ENCODE data around the gene MYO1H. TPM values are rescaled to one million over a fixed set of nuclear protein-coding genes. Genes with fewer than 3 reads are reported as not detected.

MYO1H gene
- total and polyA plus RNA-seq, 2 of the 8 experiments (the other 6 are each of a cell fraction or from before 2014, with no cell fraction given) = 0.03 TPM; not detected in 1

DNA sequence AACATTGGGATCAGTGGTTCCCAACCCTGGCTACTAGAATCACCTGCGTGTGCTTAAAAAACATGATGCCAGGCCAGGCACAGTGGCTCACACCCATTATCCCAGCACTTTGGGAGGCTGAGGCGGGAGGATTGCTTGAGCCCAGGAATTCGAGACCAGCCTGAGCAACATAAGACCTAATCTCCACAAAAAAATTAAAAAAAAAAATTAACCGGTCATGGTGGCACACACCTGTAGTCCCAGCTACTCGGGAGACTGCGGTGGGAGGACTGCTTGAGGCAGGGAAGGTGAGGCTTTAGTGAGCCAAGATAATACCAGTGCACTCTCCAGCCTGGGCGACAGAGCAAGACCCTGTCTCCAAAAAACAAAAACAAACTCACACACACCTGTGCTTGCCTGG lies 127.4 kb downstream of the MYO1H start:
- POLR2A ChIA-PET (ENCODE audit: partially characterized antibody) = interaction anchor here (1.1 to 2.6 kb wide), 2 partner anchors 16 to 41 kb away, joined by 3 to 11 read pairs; no protein-coding TSS in a partner anchor
- Histone ChIP-seq H2BK15ac (ENCODE audit: low read length) (no peak overlapping the region), H3K9ac (replicated peaks in 1 of 4; ENCODE audit: extremely low read depth in 1 of 4, low read depth in 3 of 4, low read length in 3 of 4) (no peak overlapping the region), H3K79me2 (ENCODE audit: control insufficient read depth in 1 of 2, insufficient read depth in 2 of 2, low read length in 2 of 2) (peaks cover 42 to 84% of the 10 kb centered on the region in 2 experiments), H3K79me1 (ENCODE audit: low read depth, low read length) (peaks cover 21% of the 10 kb centered on the region), H3K14ac (ENCODE audit: insufficient read length) (no peak overlapping the region), H3K27ac (ENCODE audit: low read depth, low read length) (no peak overlapping the region), H2BK5ac (ENCODE audit: low read depth, low read length) (no peak overlapping the region), H3K23ac (ENCODE audit: insufficient read length) (no peak overlapping the region), H4K20me1 (replicated peaks in 1 of 2; ENCODE audit: control insufficient read depth in 1 of 2, insufficient read depth in 2 of 2, low read length in 2 of 2) (peaks cover 6 to 29% of the 10 kb centered on the region in 2 experiments), H2BK12ac (ENCODE audit: low read depth, low read length) (no peak overlapping the region), H4K8ac (ENCODE audit: extremely low read depth, insufficient read depth, low read length) (no peak overlapping the region), H3K27me3 (replicated peaks in 1 of 4; ENCODE audit: control insufficient read depth in 3 of 4, extremely low read depth in 1 of 4, insufficient read depth in 3 of 4, low read length in 3 of 4) (no peaks in the 10 kb centered on the region), H2AFZ (ENCODE audit: low read length) (no peak overlapping the region), H3K23me2 (ENCODE audit: low read depth, low read length) (peaks cover 11% of the 10 kb centered on the region), H2BK120ac (replicated peaks; ENCODE audit: low read depth, low read length) (no peak overlapping the region), H3K4me3 (ENCODE audit: extremely low read depth in 1 of 4, insufficient read depth in 2 of 4, low read depth in 3 of 4, low read length in 4 of 4) (no peak overlapping the region), H3K4me1 (replicated peaks in 1 of 4; ENCODE audit: control insufficient read depth in 3 of 4, insufficient read depth in 4 of 4, low read length in 3 of 4) (peaks cover 0 to 10% (median 5%) of the 10 kb centered on the region in 4 experiments; a peak in 4 of 7 replicates), H3K4me2 (ENCODE audit: insufficient read depth in 1 of 2, low read depth in 2 of 2, low read length in 2 of 2) (peak overlapping the region in 1 of 2 experiments; percentile 98; a peak in 1 of 4 replicates), H3K36me3 (ENCODE audit: control insufficient read depth in 2 of 4, insufficient read depth in 4 of 4, low read length in 3 of 4) (peaks cover 0 to 4% (median 1%) of the 10 kb centered on the region in 4 experiments; a peak in 2 of 8 replicates), H2AK5ac (ENCODE audit: low read depth, low read length) (no peak overlapping the region), H4K91ac (replicated peaks; ENCODE audit: insufficient read length, low read length) (no peak overlapping the region), H3K18ac (ENCODE audit: extremely low read depth, low read length) (no peak overlapping the region), H3K4ac (replicated peaks; ENCODE audit: insufficient read length, low read depth, low read length) (no peak overlapping the region), H3K56ac (replicated peaks; ENCODE audit: insufficient read length, low read depth, low read length) (no peak overlapping the region), H4K5ac (ENCODE audit: insufficient read length, low read depth, low read length) (no peak overlapping the region), H3K9me3 (ENCODE audit: insufficient read depth in 2 of 2, low read depth in 1 of 2, low read length in 1 of 2) (no peaks in the 10 kb centered on the region), H2BK20ac (ENCODE audit: low read length) (no peak overlapping the region)
- no peak for TF ChIP-seq KDM4A (IDR thresholded peaks at IDR 0.05; ENCODE audit: low read depth, low read length, severe bottlenecking)
- no peak for TF ChIP-seq CTBP2 (IDR thresholded peaks at IDR 0.05; ENCODE audit: borderline replicate concordance, insufficient read depth, insufficient read length, low read length)
- TF ChIP-seq, protein P1, sequence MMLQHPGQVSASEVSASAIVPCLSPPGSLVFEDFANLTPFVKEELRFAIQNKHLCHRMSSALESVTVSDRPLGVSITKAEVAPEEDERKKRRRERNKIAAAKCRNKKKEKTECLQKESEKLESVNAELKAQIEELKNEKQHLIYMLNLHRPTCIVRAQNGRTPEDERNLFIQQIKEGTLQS (IDR thresholded peaks at IDR 0.05; ENCODE audit: insufficient read depth, low read depth, low read length) = no peak
- TF ChIP-seq POU5F1 (IDR thresholded peaks at IDR 0.05; ENCODE audit: low read depth, low read length) = no peak
- 91% methylated on average over 7 of the region's 7 CpGs; no CpG with 5 or more reads in 1 of the 2 experiments for WGBS, 2 experiments (ENCODE audit: extremely low coverage in 1 of 2, insufficient coverage in 1 of 2, insufficient read length in 1 of 2, insufficient replicate concordance in 2 of 2, low coverage in 1 of 2, low lambda C conversion rate in 2 of 2, missing lambda C conversion rate in 1 of 2)
- no peak for FAIRE-seq
- CTCF ChIA-PET (ENCODE audit: partially characterized antibody) = interaction anchor here (0.6 to 19.5 kb wide), 6 partner anchors 11 to 298 kb away, joined by 3 to 245 read pairs (median 3); no protein-coding TSS in a partner anchor
- no peak for DNase-seq (ENCODE audit: low read depth in 1 of 2, low spot score in 2 of 2)
